Esophagus squamous epithelium (tissue), 5 donors: ENCODE measurements around the gene DAB2IP. TPM values are rescaled to one million over a fixed set of nuclear protein-coding genes. Genes with fewer than 3 reads are reported as not detected.

Source experiments
- DNase-seq: peaks from one replicate; lab custom pipeline; 2025; lab: John Stamatoyannopoulos, UW
- H3K27ac ChIP-seq, 4 donors: fragments of 200-600 bp; sonication (generic); one replicate each; pipeline ENCODE4 v1.5.1; 2016 to 2019; ENCODE audit warnings: mild to moderate bottlenecking in 1 of 4
- H3K27me3 ChIP-seq, 4 donors: fragments of 200-600 bp; sonication (generic); 1 replicate in 3 of 4; 2 replicates in 1 of 4; pipeline versions ENCODE4 v1.5.1 to v1.6.0; 2017 to 2021; ENCODE audit warnings: antibody characterized with exemption in 1 of 4
- H3K36me3 ChIP-seq, 3 donors: fragments of 200-600 bp; sonication (generic); one replicate each; pipeline ENCODE4 v1.5.1; 2016 to 2019
- H3K4me1 ChIP-seq, 3 donors: fragments of 200-600 bp; sonication (generic); one replicate each; pipeline ENCODE4 v1.5.1; 2017 to 2019
- H3K4me3 ChIP-seq, 4 donors: fragments of 200-600 bp; sonication (generic); 1 replicate in 3 of 4; 2 replicates in 1 of 4; pipeline ENCODE4 v1.5.1; 2016 to 2019; ENCODE audit warnings: mild to moderate bottlenecking in 2 of 4, moderate library complexity in 1 of 4
- H3K9me3 ChIP-seq, 3 donors: fragments of 200-600 bp; sonication (generic); one replicate each; pipeline ENCODE4 v1.5.1; 2016 to 2019
- CTCF ChIP-seq, 6 experiments: fragments of 450-650 bp in 4 of 6; fragments of 200-600 bp in 2 of 6; sonication (generic) in 2 of 6; IDR thresholded peaks; one replicate each; pipeline ENCODE4 v1.5.1; 2016 to 2019; ENCODE audit warnings: antibody characterized with exemption in 6 of 6, mild to moderate bottlenecking in 4 of 6, moderate library complexity in 4 of 6
- POLR2A ChIP-seq, 4 donors: fragments of 450-650 bp; IDR thresholded peaks; one replicate each; pipeline ENCODE4 v1.6.1; 2017; ENCODE audit warnings: antibody characterized with exemption in 4 of 4, mild to moderate bottlenecking in 4 of 4, moderate library complexity in 3 of 4
- WGBS, 2 donors: methylation state at CpG; one replicate each; pipeline ENCODE4 v1.1.5; 2018; 5-methylcytosine and 5-hydroxymethylcytosine counted together
- intact Hi-C: fragments of 100-400 bp; cut with DNase I; formaldehyde crosslinking; loops from one replicate; pipeline ENCODE4 v1.15.0; 2022
- total RNA-seq, 4 donors: library from RNA; depleted of rRNA; stranded (reverse); fragments of >200 nt; gene quantifications; one replicate each; pipeline ENCODE4 v1.1.0, GENCODE V29; 2016
- donor health status: DM: yes; HTN: yes; CAD: no.

DAB2IP gene
- total RNA-seq, 4 donors from 2014 or later, result 28.3 to 48.8 (median 38.1) TPM

- H3K27ac ChIP-seq, result peak overlapping the region; percentile 90 to 96 (median 94)
- DNase-seq, result no peak
- peaks cover 0 to 6% (median 0%) of the 10 kb centered on the region in 4 donors for H3K27me3 ChIP-seq
- WGBS, 2 donors, result 49 to 67% methylated on average over 2 of the region's 3 CpGs
- intact Hi-C loops, result no loop called here
- H3K36me3 ChIP-seq, result no peaks in the 10 kb centered on the region
- no peaks in the 10 kb centered on the region for H3K9me3 ChIP-seq
- H3K4me1 ChIP-seq, result peaks cover 28 to 96% (median 60%) of the 10 kb centered on the region in 3 donors
- H3K4me3 ChIP-seq, result peak overlapping the region in 3 of 4 donors; percentile 66 to 83 (median 73)
- peak in 1 of 6 experiments; percentile 25 for TF ChIP-seq CTCF (IDR thresholded peaks at IDR 0.05)
- TF ChIP-seq POLR2A (IDR thresholded peaks at IDR 0.05), result no peak
Measured at GRCh38 chr9:121703014-121703734, 51.7 kb downstream of the DAB2IP start.

- WGBS, 2 donors, result 41 to 43% methylated on average over 3 of the region's 3 CpGs
- peak overlapping the region; percentile 27 to 96 (median 64) for H3K27ac ChIP-seq
- H3K4me1 ChIP-seq, result peaks cover 32 to 100% (median 68%) of the 10 kb centered on the region in 3 donors
- H3K27me3 ChIP-seq, result no peaks in the 10 kb centered on the region
- DNase-seq, result no peak
- no peaks in the 10 kb centered on the region for H3K9me3 ChIP-seq
- no peak for TF ChIP-seq CTCF (IDR thresholded peaks at IDR 0.05)
- no peak for TF ChIP-seq POLR2A (IDR thresholded peaks at IDR 0.05)
- no peaks in the 10 kb centered on the region for H3K36me3 ChIP-seq
- intact Hi-C loops, result no loop called here
- peak overlapping the region in 1 of 4 donors; percentile 3 for H3K4me3 ChIP-seq
Measured at GRCh38 chr9:121704281-121704680, 52.8 kb downstream of the DAB2IP start.

- Histone ChIP-seq H3K27me3 (no peaks in the 10 kb centered on the region), H3K27ac (no peak overlapping the region), H3K9me3 (no peaks in the 10 kb centered on the region), H3K4me3 (no peak overlapping the region), H3K36me3 (no peaks in the 10 kb centered on the region), H3K4me1 (peaks cover 30 to 100% (median 65%) of the 10 kb centered on the region in 3 donors)
- intact Hi-C loops, result no loop called here
- WGBS, 2 donors, result 53 to 90% methylated on average over 2 to 3 of the region's 8 CpGs
- TF ChIP-seq CTCF (IDR thresholded peaks at IDR 0.05) (no peak), POLR2A (IDR thresholded peaks at IDR 0.05) (no peak)
- no peak for DNase-seq
Measured at GRCh38 chr9:121706149-121706750, 54.8 kb downstream of the DAB2IP start.

- no peak overlapping the region for H3K4me3 ChIP-seq
- no peaks in the 10 kb centered on the region for H3K27me3 ChIP-seq
- 41 to 42% methylated on average over 5 to 7 of the region's 7 CpGs for WGBS, 2 donors
- H3K4me1 ChIP-seq, result peaks cover 30 to 100% (median 54%) of the 10 kb centered on the region in 3 donors
- no peaks in the 10 kb centered on the region for H3K36me3 ChIP-seq
- intact Hi-C loops, result no loop called here
- H3K9me3 ChIP-seq, result no peaks in the 10 kb centered on the region
- no peak for TF ChIP-seq CTCF (IDR thresholded peaks at IDR 0.05)
- no peak for TF ChIP-seq POLR2A (IDR thresholded peaks at IDR 0.05)
- peak overlapping the region in 1 of 4 donors; percentile 11 for H3K27ac ChIP-seq
- DNase-seq, result no peak
Measured at GRCh38 chr9:121707477-121708424, 56.3 kb downstream of the DAB2IP start.
